HG02678 (cell line): ENCODE results near the gene EVX1.

ENCODE experiments used
- ATAC-seq: cut with Tn5 transposase; IDR thresholded peaks from one replicate; pipeline ENCODE4 v1.9.1; 2021; ENCODE audit warnings: mild to moderate bottlenecking, moderate library complexity; ENCODE audit not compliant: unreplicated experiment

Gene EVX1

GRCh38 chr7:27204851-27205322, 37.7 kb upstream of the EVX1 start:
- no peak for ATAC-seq

- ATAC-seq: no peak
These were observed 37.0 kb upstream of the EVX1 start for GRCh38 chr7:27205325-27206280.

- ATAC-seq: no peak
These were observed 35.1 kb upstream of the EVX1 start for GRCh38 chr7:27207348-27207985.

- no peak for ATAC-seq
These were observed 33.6 kb upstream of the EVX1 start for GRCh38 chr7:27208998-27209397.

GRCh38 chr7:27209933-27210440, 32.6 kb upstream of the EVX1 start:
- ATAC-seq: no peak

- peak; percentile 48 for ATAC-seq
These were observed 32.0 kb upstream of the EVX1 start for GRCh38 chr7:27210441-27211083.

- no peak for ATAC-seq
These were observed 31.5 kb upstream of the EVX1 start for GRCh38 chr7:27211084-27211446.

- ATAC-seq: no peak
These were observed 30.8 kb upstream of the EVX1 start for GRCh38 chr7:27211764-27212204.

GRCh38 chr7:27212497-27213432, 29.8 kb upstream of the EVX1 start:
- no peak for ATAC-seq

GRCh38 chr7:27213433-27214238, 29.0 kb upstream of the EVX1 start:
- ATAC-seq: no peak

GRCh38 chr7:27214239-27214950, 28.2 kb upstream of the EVX1 start:
- no peak for ATAC-seq

GRCh38 chr7:27215356-27215755, 27.2 kb upstream of the EVX1 start:
- ATAC-seq: no peak

GRCh38 chr7:27217951-27218350, 24.7 kb upstream of the EVX1 start:
- no peak for ATAC-seq

GRCh38 chr7:27219821-27220220, 22.8 kb upstream of the EVX1 start:
- no peak for ATAC-seq

GRCh38 chr7:27220440-27220955, 22.1 kb upstream of the EVX1 start:
- no peak for ATAC-seq

- ATAC-seq: no peak
These were observed 21.3 kb upstream of the EVX1 start for GRCh38 chr7:27221201-27221797.

- no peak for ATAC-seq
These were observed 18.5 kb upstream of the EVX1 start for GRCh38 chr7:27223941-27224575.
